CD4-positive, CD25-positive, alpha-beta regulatory T cell (primary cell): ENCODE results near the gene KCTD14. TPM values are rescaled to one million over a fixed set of nuclear protein-coding genes. Genes with fewer than 3 reads are reported as not detected.
A peak's percentile ranks its signal among the peaks of the same experiment; 100 is the strongest.

Experiments
- ATAC-seq, 2 donors: fragments of 150-1000 bp; cut with Tn5 transposase; one replicate each; pipeline ENCODE4 v1.10.0; 2021; ENCODE audit warnings: low read depth in 2 of 2, moderate number of reproducible peaks in 2 of 2, moderate library complexity in 1 of 2
- DNase-seq, 3 donors: peaks; one replicate each; pipeline versions ENCODE4 v3.0.0 to v3.0.0-alpha.2; 2012 to 2022; ENCODE audit warnings: mixed read lengths in 1 of 3
- H3K27ac ChIP-seq: one replicate; pipeline ENCODE4 v1.7.0; 2013; ENCODE audit warnings: mild to moderate bottlenecking, low read length; ENCODE audit not compliant: insufficient read depth, poor library complexity, severe bottlenecking
- H3K27me3 ChIP-seq: one replicate; pipeline ENCODE4 v1.7.0; 2013; ENCODE audit warnings: low read length; ENCODE audit not compliant: control insufficient read depth, insufficient read depth
- H3K36me3 ChIP-seq: one replicate; pipeline ENCODE4 v1.7.0; 2013; ENCODE audit warnings: mild to moderate bottlenecking, low read length, moderate library complexity; ENCODE audit not compliant: control insufficient read depth, insufficient read depth
- H3K4me1 ChIP-seq: 2 replicates; pipeline ENCODE4 v1.7.0; 2013; ENCODE audit warnings: mild to moderate bottlenecking, low read length; ENCODE audit not compliant: insufficient read depth, control insufficient read depth, poor library complexity, severe bottlenecking
- H3K4me3 ChIP-seq: one replicate; pipeline ENCODE4 v1.7.0; 2013; ENCODE audit warnings: low read depth, mild to moderate bottlenecking, low read length, moderate library complexity
- H3K9me3 ChIP-seq, 2 experiments: 1 replicate in 1 of 2; 2 replicates in 1 of 2; pipeline ENCODE4 v1.7.0; 2013; ENCODE audit warnings: low read length in 2 of 2, mild to moderate bottlenecking in 1 of 2, moderate library complexity in 1 of 2; ENCODE audit not compliant: control insufficient read depth in 2 of 2
- H3K27ac Mint-ChIP-seq, 3 donors: one replicate each; pipeline ENCODE4 v1.8.0; 2020 to 2022; ENCODE audit warnings: mild to moderate bottlenecking in 3 of 3, mixed read lengths in 3 of 3, moderate library complexity in 2 of 3
- H3K27me3 Mint-ChIP-seq: one replicate; pipeline ENCODE4 v1.8.0; 2022; ENCODE audit warnings: mild to moderate bottlenecking, mixed read lengths
- H3K36me3 Mint-ChIP-seq: one replicate; pipeline ENCODE4 v1.8.0; 2020; ENCODE audit warnings: mixed read lengths
- H3K4me1 Mint-ChIP-seq, 4 donors: one replicate each; pipeline ENCODE4 v1.8.0; 2020 to 2022; ENCODE audit warnings: mixed read lengths in 4 of 4, mild to moderate bottlenecking in 1 of 4
- H3K4me3 Mint-ChIP-seq, 4 donors: one replicate each; pipeline ENCODE4 v1.8.0; 2020 to 2022; ENCODE audit warnings: mild to moderate bottlenecking in 4 of 4, mixed read lengths in 4 of 4, moderate library complexity in 3 of 4
- H3K9me3 Mint-ChIP-seq, 7 donors: one replicate each; pipeline ENCODE4 v1.8.0; 2020 to 2022; ENCODE audit warnings: mixed read lengths in 7 of 7, mild to moderate bottlenecking in 3 of 7, moderate library complexity in 2 of 7
- polyA plus RNA-seq, 4 donors: library from polyadenylated mRNA; unstranded; fragments of 300-500 nt; fragmentation: Illumina TruSeq; gene quantifications; one replicate each; pipeline ENCODE4 v1.2.3, GENCODE V29; 2021
- total RNA-seq: library from RNA; stranded (reverse); gene quantifications from one replicate; pipeline ENCODE4 v1.2.3, GENCODE V29; 2022

Gene KCTD14
- total and polyA plus RNA-seq, 5 donors from 2014 or later = 0.09 to 1.4 (median 0.41) TPM; not detected in 1

- no peaks in the 10 kb centered on the region for H3K36me3 Mint-ChIP-seq
Observed at GRCh38 chr11:78038697-78039313, 15.7 kb upstream of the KCTD14 start.

DNA sequence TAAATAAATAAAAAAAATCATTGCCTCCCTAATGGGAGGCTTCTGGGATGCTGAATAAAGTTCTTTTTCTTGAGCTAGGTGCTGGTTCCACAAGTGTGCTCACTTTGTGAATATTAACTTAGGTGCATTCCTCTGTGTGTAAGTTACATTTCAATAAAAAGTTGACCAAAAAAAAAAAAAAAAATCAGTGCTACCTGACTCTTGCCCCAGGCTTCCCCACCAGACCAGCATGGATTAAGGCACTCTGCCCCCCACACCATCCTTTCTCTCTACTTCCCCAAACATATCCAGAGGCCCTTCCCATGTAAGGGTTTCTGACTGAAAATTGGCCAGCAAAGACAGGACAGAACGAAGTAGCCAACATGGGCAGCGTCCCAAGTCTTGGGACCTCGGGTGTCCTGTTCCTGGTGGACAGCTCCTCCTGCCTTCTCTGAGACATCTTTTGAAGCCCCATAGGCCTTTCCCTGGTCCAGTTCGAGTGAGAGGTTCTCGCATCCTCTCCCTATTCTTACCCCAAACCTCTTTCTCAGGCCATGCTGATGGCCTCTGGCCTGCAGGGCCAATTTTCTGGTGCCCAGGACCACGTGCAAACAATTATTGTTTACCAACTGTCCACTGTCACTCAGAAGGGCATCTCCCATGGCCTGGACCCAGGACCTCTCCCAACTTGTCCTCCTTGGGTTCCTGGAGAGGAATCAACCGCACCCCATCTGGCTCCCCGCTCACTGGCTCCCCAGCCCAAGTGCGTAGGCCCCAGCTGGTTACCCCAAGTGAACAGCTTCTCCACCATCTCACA, 14.9 kb upstream of the KCTD14 start:
- DNase-seq (no peak), ATAC-seq (no peak)
- Histone ChIP-seq H3K27me3 (no peaks in the 10 kb centered on the region), H3K4me3 (no peak overlapping the region), H3K27ac (no peak overlapping the region), H3K4me1 (peaks cover 7% of the 10 kb centered on the region), H3K36me3 (no peaks in the 10 kb centered on the region), H3K9me3 (no peaks in the 10 kb centered on the region)
- no peaks in the 10 kb centered on the region for H3K27me3 Mint-ChIP-seq
- H3K4me1 Mint-ChIP-seq = peaks cover 0 to 19% (median 9%) of the 10 kb centered on the region in 4 donors
- H3K9me3 Mint-ChIP-seq = peaks cover 0 to 3% (median 0%) of the 10 kb centered on the region in 7 donors
- H3K27ac Mint-ChIP-seq = no peak overlapping the region
- no peak overlapping the region for H3K4me3 Mint-ChIP-seq
- H3K36me3 Mint-ChIP-seq = no peaks in the 10 kb centered on the region

More at GRCh38 chr11:78038697-78039313, 15.7 kb upstream of the KCTD14 start:
- H3K4me1 Mint-ChIP-seq = peaks cover 0 to 19% (median 9%) of the 10 kb centered on the region in 4 donors
- no peaks in the 10 kb centered on the region for H3K27me3 Mint-ChIP-seq
- Histone ChIP-seq H3K36me3 (no peaks in the 10 kb centered on the region), H3K4me3 (no peak overlapping the region), H3K27ac (no peak overlapping the region), H3K27me3 (no peaks in the 10 kb centered on the region), H3K4me1 (peaks cover 7% of the 10 kb centered on the region), H3K9me3 (no peaks in the 10 kb centered on the region)
- H3K4me3 Mint-ChIP-seq = no peak overlapping the region
- H3K27ac Mint-ChIP-seq = no peak overlapping the region
- no peak for DNase-seq
- ATAC-seq = no peak
- H3K9me3 Mint-ChIP-seq = peaks cover 0 to 3% (median 0%) of the 10 kb centered on the region in 7 donors

DNA sequence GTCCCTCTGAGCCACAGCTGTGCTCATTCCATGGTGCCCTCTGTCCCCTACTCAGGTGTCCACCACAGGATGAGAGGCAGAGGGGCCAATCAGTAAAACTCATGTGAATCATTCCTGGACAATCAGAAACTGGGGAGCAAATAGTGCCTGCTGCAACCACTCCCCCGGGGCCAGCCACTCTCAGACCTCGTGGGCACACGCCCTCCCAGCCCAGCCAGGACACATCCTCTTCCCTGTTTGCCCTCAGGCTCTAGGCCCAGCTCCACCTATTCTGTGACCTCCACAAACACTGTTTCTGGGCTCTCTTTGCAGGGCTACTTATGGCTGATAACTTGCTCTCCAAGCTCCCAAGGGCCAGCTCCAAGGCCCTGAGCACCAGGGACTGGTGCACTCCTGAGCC, 14.0 kb upstream of the KCTD14 start:
- Histone ChIP-seq H3K27me3 (no peaks in the 10 kb centered on the region), H3K4me1 (peaks cover 7% of the 10 kb centered on the region), H3K36me3 (no peaks in the 10 kb centered on the region), H3K27ac (no peak overlapping the region), H3K4me3 (no peak overlapping the region), H3K9me3 (no peaks in the 10 kb centered on the region)
- H3K4me3 Mint-ChIP-seq = no peak overlapping the region
- no peak for ATAC-seq
- H3K36me3 Mint-ChIP-seq = no peaks in the 10 kb centered on the region
- H3K27ac Mint-ChIP-seq = peak overlapping the region in 1 of 3 donors; percentile 29
- H3K4me1 Mint-ChIP-seq = peaks cover 0 to 19% (median 9%) of the 10 kb centered on the region in 4 donors
- no peaks in the 10 kb centered on the region for H3K27me3 Mint-ChIP-seq
- H3K9me3 Mint-ChIP-seq = peaks cover 0 to 3% (median 0%) of the 10 kb centered on the region in 7 donors
- DNase-seq = no peak

- H3K36me3 ChIP-seq = no peaks in the 10 kb centered on the region
- peaks cover 7% of the 10 kb centered on the region for H3K4me1 ChIP-seq
- H3K27me3 ChIP-seq = no peaks in the 10 kb centered on the region
- Mint-ChIP-seq H3K36me3 (no peaks in the 10 kb centered on the region), H3K9me3 (no peaks in the 10 kb centered on the region), H3K4me3 (no peak overlapping the region), H3K4me1 (peaks cover 0 to 14% (median 9%) of the 10 kb centered on the region in 4 donors), H3K27me3 (no peaks in the 10 kb centered on the region), H3K27ac (peak overlapping the region in 1 of 3 donors; percentile 29)
- no peak overlapping the region for H3K4me3 ChIP-seq
- DNase-seq (no peak), ATAC-seq (no peak)
- no peaks in the 10 kb centered on the region for H3K9me3 ChIP-seq
- no peak overlapping the region for H3K27ac ChIP-seq
Observed at GRCh38 chr11:78036313-78036712, 13.2 kb upstream of the KCTD14 start.

DNA sequence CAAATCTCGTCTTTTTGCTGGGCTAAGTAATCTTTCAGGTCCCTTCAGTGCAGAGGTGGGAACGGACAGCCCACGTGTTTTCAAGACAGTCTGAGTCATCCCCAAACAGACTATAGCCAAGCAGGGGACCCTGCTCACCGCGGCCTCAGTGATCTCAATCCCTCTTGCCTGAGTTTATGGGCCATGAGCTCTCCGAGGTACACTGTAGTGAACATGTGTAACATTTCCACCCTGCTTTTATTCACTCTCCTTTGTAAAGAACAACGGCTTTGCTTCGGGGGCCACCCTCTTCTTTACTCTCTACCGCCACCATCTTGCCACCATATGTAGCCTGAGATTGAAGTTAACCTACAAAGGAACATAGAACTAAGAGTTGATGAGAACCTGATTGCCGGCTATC, 11.5 kb upstream of the KCTD14 start:
- no peak for ATAC-seq
- no peaks in the 10 kb centered on the region for H3K9me3 ChIP-seq
- peaks cover 0 to 3% (median 1%) of the 10 kb centered on the region in 4 donors for H3K4me1 Mint-ChIP-seq
- DNase-seq = no peak
- no peak overlapping the region for H3K4me3 Mint-ChIP-seq
- H3K4me3 ChIP-seq = no peak overlapping the region
- no peaks in the 10 kb centered on the region for H3K27me3 Mint-ChIP-seq
- no peak overlapping the region for H3K27ac ChIP-seq
- H3K27me3 ChIP-seq = no peaks in the 10 kb centered on the region
- H3K36me3 ChIP-seq = no peaks in the 10 kb centered on the region
- H3K36me3 Mint-ChIP-seq = no peaks in the 10 kb centered on the region
- H3K4me1 ChIP-seq = no peaks in the 10 kb centered on the region
- H3K9me3 Mint-ChIP-seq = no peaks in the 10 kb centered on the region
- H3K27ac Mint-ChIP-seq = no peak overlapping the region

DNA sequence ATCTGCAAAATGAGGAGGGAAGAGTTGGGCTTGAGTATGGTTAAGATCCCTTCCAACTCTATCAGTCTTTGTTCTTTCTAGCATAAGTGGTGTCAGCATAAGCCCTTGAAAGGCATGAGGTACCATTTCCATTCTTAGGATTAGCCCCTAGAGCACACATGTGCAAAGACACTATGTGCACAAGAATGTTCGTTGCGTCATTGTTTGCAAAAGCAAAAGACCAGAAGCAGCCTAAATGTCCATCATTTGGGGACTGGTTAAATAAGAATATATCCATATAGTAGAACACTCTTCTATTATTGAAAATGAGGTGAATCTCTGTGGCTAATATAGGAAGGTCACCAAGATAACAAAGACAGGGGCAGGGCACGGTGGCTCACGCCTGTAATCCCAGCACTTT, 10.0 kb upstream of the KCTD14 start:
- H3K36me3 Mint-ChIP-seq = no peaks in the 10 kb centered on the region
- H3K4me3 Mint-ChIP-seq = no peak overlapping the region
- DNase-seq (no peak), ATAC-seq (no peak)
- Histone ChIP-seq H3K4me1 (no peaks in the 10 kb centered on the region), H3K9me3 (no peaks in the 10 kb centered on the region), H3K27me3 (no peaks in the 10 kb centered on the region), H3K36me3 (no peaks in the 10 kb centered on the region), H3K27ac (no peak overlapping the region), H3K4me3 (no peak overlapping the region)
- H3K27ac Mint-ChIP-seq = no peak overlapping the region
- H3K27me3 Mint-ChIP-seq = no peaks in the 10 kb centered on the region
- no peaks in the 10 kb centered on the region for H3K4me1 Mint-ChIP-seq
- no peaks in the 10 kb centered on the region for H3K9me3 Mint-ChIP-seq

DNA sequence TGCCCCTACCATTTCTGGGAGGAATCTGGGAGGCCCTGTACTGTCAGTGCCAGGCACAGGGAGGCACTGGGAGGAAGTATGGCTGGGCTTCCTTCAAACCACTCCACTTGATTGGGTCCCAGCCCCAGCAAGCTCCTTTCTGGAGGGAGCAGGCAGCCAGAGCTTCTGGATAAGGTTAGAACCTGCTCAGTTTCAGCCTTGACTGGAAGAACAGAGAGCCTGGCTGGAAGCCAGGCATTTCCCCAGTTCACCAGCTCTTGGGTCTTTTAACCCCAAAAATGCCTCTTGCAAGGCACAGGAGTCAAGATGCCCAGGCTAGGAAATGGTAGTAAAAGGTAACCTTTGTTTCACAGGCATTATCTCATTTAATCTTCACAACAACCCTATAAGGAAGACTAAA, 9.0 kb upstream of the KCTD14 start:
- Mint-ChIP-seq H3K4me1 (no peaks in the 10 kb centered on the region), H3K9me3 (no peaks in the 10 kb centered on the region), H3K4me3 (no peak overlapping the region), H3K27me3 (peaks cover 4% of the 10 kb centered on the region), H3K27ac (no peak overlapping the region), H3K36me3 (no peaks in the 10 kb centered on the region)
- no peak overlapping the region for H3K4me3 ChIP-seq
- ATAC-seq = no peak
- H3K9me3 ChIP-seq = no peaks in the 10 kb centered on the region
- H3K27ac ChIP-seq = no peak overlapping the region
- H3K4me1 ChIP-seq = no peaks in the 10 kb centered on the region
- no peak for DNase-seq
- no peaks in the 10 kb centered on the region for H3K36me3 ChIP-seq
- no peaks in the 10 kb centered on the region for H3K27me3 ChIP-seq

- peaks cover 4% of the 10 kb centered on the region for H3K27me3 Mint-ChIP-seq
- Histone ChIP-seq H3K27me3 (no peaks in the 10 kb centered on the region), H3K4me1 (no peaks in the 10 kb centered on the region), H3K27ac (no peak overlapping the region), H3K4me3 (no peak overlapping the region), H3K9me3 (no peaks in the 10 kb centered on the region), H3K36me3 (no peaks in the 10 kb centered on the region)
- H3K4me3 Mint-ChIP-seq = no peak overlapping the region
- no peak overlapping the region for H3K27ac Mint-ChIP-seq
- no peaks in the 10 kb centered on the region for H3K9me3 Mint-ChIP-seq
- H3K4me1 Mint-ChIP-seq = no peaks in the 10 kb centered on the region
- no peak for DNase-seq
- ATAC-seq = no peak
- no peaks in the 10 kb centered on the region for H3K36me3 Mint-ChIP-seq
Observed at GRCh38 chr11:78031629-78032028, 8.6 kb upstream of the KCTD14 start.
